Kasumi-1 (cell line): Measurements from ENCODE around the gene ENKD1.
A peak's percentile ranks its signal among the peaks of the same experiment; 100 is the strongest.

Source experiments
- DNase-seq, 2 experiments: peaks; one replicate each; lab custom pipeline; 2025; lab: John Stamatoyannopoulos, UW

The ENKD1 gene

GRCh38 chr16:67663877-67664222 lies 2.7 kb downstream of the ENKD1 start:
- no peak for DNase-seq

GRCh38 chr16:67663151-67663876 lies 3.2 kb downstream of the ENKD1 start:
- peak; percentile 13 to 28 for DNase-seq

GRCh38 chr16:67662653-67663010 lies 3.9 kb downstream of the ENKD1 start:
- no peak for DNase-seq

GRCh38 chr16:67661886-67662652 lies 4.5 kb downstream of the ENKD1 start:
- DNase-seq = no peak

GRCh38 chr16:67661101-67661761 lies 5.3 kb downstream of the ENKD1 start:
- DNase-seq = peak; percentile 40 to 52

- DNase-seq = peak; percentile 93 to 94
Measured at GRCh38 chr16:67660564-67661028, 6.0 kb downstream of the ENKD1 start, which contains the start of gene PARD6A. TSS of gene PARD6A (plus strand) at chr16:67660960. CDS start at chr16:67661039, 79 bp downstream.

GRCh38 chr16:67659675-67660563 lies 6.6 kb downstream of the ENKD1 start, which contains the start of gene ACD:
TSS of gene ACD (minus strand) at chr16:67660260. CDS start at chr16:67660220, 40 bp downstream.
- peak; percentile 73 to 79 for DNase-seq

- DNase-seq = no peak
Measured at GRCh38 chr16:67658849-67659674, 7.5 kb downstream of the ENKD1 start.

- DNase-seq = no peak
Measured at GRCh38 chr16:67657751-67658518, 8.6 kb downstream of the ENKD1 start.

GRCh38 chr16:67657017-67657608 lies 9.4 kb downstream of the ENKD1 start:
- DNase-seq = no peak

- DNase-seq = no peak
Measured at GRCh38 chr16:67656344-67657016, 10.1 kb downstream of the ENKD1 start.

GRCh38 chr16:67655363-67655762 lies 11.2 kb downstream of the ENKD1 start:
- DNase-seq = no peak

- no peak for DNase-seq
Measured at GRCh38 chr16:67654403-67654911, 12.1 kb downstream of the ENKD1 start.

- DNase-seq = no peak
Measured at GRCh38 chr16:67653789-67654402, 12.7 kb downstream of the ENKD1 start.

- no peak for DNase-seq
Measured at GRCh38 chr16:67653128-67653788, 13.3 kb downstream of the ENKD1 start.

- DNase-seq = no peak
Measured at GRCh38 chr16:67652578-67653127, 13.9 kb downstream of the ENKD1 start.

- DNase-seq = no peak
Measured at GRCh38 chr16:67651847-67652246, 14.7 kb downstream of the ENKD1 start.
